Esophagus squamous epithelium (tissue), 5 donors: Measurements from ENCODE around the gene ERC2. TPM values are rescaled to one million over a fixed set of nuclear protein-coding genes. Genes with fewer than 3 reads are reported as not detected.

Source experiments
- DNase-seq: peaks from one replicate; lab custom pipeline; 2025; lab: John Stamatoyannopoulos, UW
- H3K27ac ChIP-seq, 4 donors: fragments of 200-600 bp; sonication (generic); one replicate each; pipeline ENCODE4 v1.5.1; 2016 to 2019; ENCODE audit warnings: mild to moderate bottlenecking in 1 of 4
- H3K27me3 ChIP-seq, 4 donors: fragments of 200-600 bp; sonication (generic); 1 replicate in 3 of 4; 2 replicates in 1 of 4; pipeline versions ENCODE4 v1.5.1 to v1.6.0; 2017 to 2021; ENCODE audit warnings: antibody characterized with exemption in 1 of 4
- H3K36me3 ChIP-seq, 3 donors: fragments of 200-600 bp; sonication (generic); one replicate each; pipeline ENCODE4 v1.5.1; 2016 to 2019
- H3K4me1 ChIP-seq, 3 donors: fragments of 200-600 bp; sonication (generic); one replicate each; pipeline ENCODE4 v1.5.1; 2017 to 2019
- H3K4me3 ChIP-seq, 4 donors: fragments of 200-600 bp; sonication (generic); 1 replicate in 3 of 4; 2 replicates in 1 of 4; pipeline ENCODE4 v1.5.1; 2016 to 2019; ENCODE audit warnings: mild to moderate bottlenecking in 2 of 4, moderate library complexity in 1 of 4
- H3K9me3 ChIP-seq, 3 donors: fragments of 200-600 bp; sonication (generic); one replicate each; pipeline ENCODE4 v1.5.1; 2016 to 2019
- CTCF ChIP-seq, 6 experiments: fragments of 450-650 bp in 4 of 6; fragments of 200-600 bp in 2 of 6; sonication (generic) in 2 of 6; IDR thresholded peaks; one replicate each; pipeline ENCODE4 v1.5.1; 2016 to 2019; ENCODE audit warnings: antibody characterized with exemption in 6 of 6, mild to moderate bottlenecking in 4 of 6, moderate library complexity in 4 of 6
- POLR2A ChIP-seq, 4 donors: fragments of 450-650 bp; IDR thresholded peaks; one replicate each; pipeline ENCODE4 v1.6.1; 2017; ENCODE audit warnings: antibody characterized with exemption in 4 of 4, mild to moderate bottlenecking in 4 of 4, moderate library complexity in 3 of 4
- WGBS, 2 donors: methylation state at CpG; one replicate each; pipeline ENCODE4 v1.1.5; 2018; 5-methylcytosine and 5-hydroxymethylcytosine counted together
- intact Hi-C: fragments of 100-400 bp; cut with DNase I; formaldehyde crosslinking; loops from one replicate; pipeline ENCODE4 v1.15.0; 2022
- total RNA-seq, 4 donors: library from RNA; depleted of rRNA; stranded (reverse); fragments of >200 nt; gene quantifications; one replicate each; pipeline ENCODE4 v1.1.0, GENCODE V29; 2016
- donor health status: DM: yes; HTN: yes; CAD: no.

ERC2 gene
- total RNA-seq, 4 donors from 2014 or later: 0.12 to 1.9 (median 0.86) TPM

- no peak for DNase-seq
- no peak overlapping the region for H3K4me3 ChIP-seq
- no peaks in the 10 kb centered on the region for H3K36me3 ChIP-seq
- intact Hi-C loops: no loop called here
- no peak overlapping the region for H3K27ac ChIP-seq
- H3K9me3 ChIP-seq: no peaks in the 10 kb centered on the region
- WGBS, 2 donors: 30 to 37% methylated on average over 2 of the region's 2 CpGs
- peaks cover 0 to 31% (median 4%) of the 10 kb centered on the region in 3 donors for H3K4me1 ChIP-seq
- TF ChIP-seq CTCF (IDR thresholded peaks at IDR 0.05) (no peak), POLR2A (IDR thresholded peaks at IDR 0.05) (no peak)
- no peaks in the 10 kb centered on the region for H3K27me3 ChIP-seq
Observed at GRCh38 chr3:56061279-56061626, 407.0 kb downstream of the ERC2 start.

GRCh38 chr3:56060521-56061278, 407.6 kb downstream of the ERC2 start:
- 61 to 66% methylated on average over 6 of the region's 6 CpGs for WGBS, 2 donors
- peaks cover 0 to 31% (median 4%) of the 10 kb centered on the region in 3 donors for H3K4me1 ChIP-seq
- H3K9me3 ChIP-seq: no peaks in the 10 kb centered on the region
- intact Hi-C loops: no loop called here
- H3K27me3 ChIP-seq: no peaks in the 10 kb centered on the region
- H3K36me3 ChIP-seq: no peaks in the 10 kb centered on the region
- H3K4me3 ChIP-seq: no peak overlapping the region
- no peak for DNase-seq
- TF ChIP-seq POLR2A (IDR thresholded peaks at IDR 0.05) (no peak), CTCF (IDR thresholded peaks at IDR 0.05) (no peak)
- H3K27ac ChIP-seq: no peak overlapping the region

- H3K9me3 ChIP-seq: no peaks in the 10 kb centered on the region
- no peaks in the 10 kb centered on the region for H3K27me3 ChIP-seq
- DNase-seq: no peak
- intact Hi-C loops: no loop called here
- 86 to 88% methylated on average over 1 of the region's 1 CpG for WGBS, 2 donors
- peaks cover 0 to 27% (median 4%) of the 10 kb centered on the region in 3 donors for H3K4me1 ChIP-seq
- no peak overlapping the region for H3K27ac ChIP-seq
- no peak overlapping the region for H3K4me3 ChIP-seq
- no peaks in the 10 kb centered on the region for H3K36me3 ChIP-seq
- TF ChIP-seq POLR2A (IDR thresholded peaks at IDR 0.05) (no peak), CTCF (IDR thresholded peaks at IDR 0.05) (no peak)
Observed at GRCh38 chr3:56059731-56060130, 408.5 kb downstream of the ERC2 start.

- Histone ChIP-seq H3K4me1 (peaks cover 0 to 7% (median 4%) of the 10 kb centered on the region in 3 donors), H3K4me3 (no peak overlapping the region), H3K27me3 (no peaks in the 10 kb centered on the region), H3K27ac (no peak overlapping the region), H3K36me3 (no peaks in the 10 kb centered on the region), H3K9me3 (no peaks in the 10 kb centered on the region)
- TF ChIP-seq CTCF (IDR thresholded peaks at IDR 0.05) (no peak), POLR2A (IDR thresholded peaks at IDR 0.05) (no peak)
- intact Hi-C loops: no loop called here
- no peak for DNase-seq
Observed at GRCh38 chr3:56055951-56056350, 412.3 kb downstream of the ERC2 start.

GRCh38 chr3:56055546-56055945, 412.7 kb downstream of the ERC2 start:
- Histone ChIP-seq H3K4me3 (no peak overlapping the region), H3K9me3 (no peaks in the 10 kb centered on the region), H3K27ac (no peak overlapping the region), H3K36me3 (no peaks in the 10 kb centered on the region), H3K27me3 (no peaks in the 10 kb centered on the region), H3K4me1 (peaks cover 0 to 3% (median 0%) of the 10 kb centered on the region in 3 donors)
- WGBS, 2 donors: 72 to 74% methylated on average over 4 of the region's 4 CpGs
- TF ChIP-seq POLR2A (IDR thresholded peaks at IDR 0.05) (no peak), CTCF (IDR thresholded peaks at IDR 0.05) (no peak)
- no peak for DNase-seq
- intact Hi-C loops: no loop called here
